ENCODE measurements around the gene PXMP4.
A peak's percentile ranks its signal among the peaks of the same experiment; 100 is the strongest.

The PXMP4 gene

GRCh38 chr20:33671573-33672288 is 48.4 kb downstream of the PXMP4 start:
- Histone ChIP-seq H3K27ac (ENCODE audit: low read depth, low read length) (no peak overlapping the region), H3K9me3 (ENCODE audit: control insufficient read depth, insufficient read depth, low read length) (no peaks in the 10 kb centered on the region), H3K27me3 (ENCODE audit: control insufficient read depth, low read length) (no peaks in the 10 kb centered on the region), H3K4me3 (ENCODE audit: low read length) (no peak overlapping the region), H3K36me3 (ENCODE audit: control insufficient read depth, low read length) (peaks cover 35% of the 10 kb centered on the region), H3K79me2 (ENCODE audit: control insufficient read depth, low read length) (peaks cover 27% of the 10 kb centered on the region), H3F3A (ENCODE audit: control insufficient read depth, insufficient read depth) (peaks cover 24% of the 10 kb centered on the region), H3K4me1 (ENCODE audit: control insufficient read depth, low read length) (peaks cover 54% of the 10 kb centered on the region), H3K4me2 (ENCODE audit: low read length) (no peak overlapping the region), H4K20me1 (ENCODE audit: control insufficient read depth, insufficient read depth, low read depth, low read length) (peaks cover 4% of the 10 kb centered on the region; the same call in 1 of the 2 replicates), H3K9me2 (replicated peaks; ENCODE audit: control insufficient read depth, low read length) (no peaks in the 10 kb centered on the region)
- TF ChIP-seq EZH2phosphoT487 (IDR thresholded peaks at IDR 0.05; ENCODE audit: borderline replicate concordance, low read length) (no peak), CTCF (IDR thresholded peaks at IDR 0.05; ENCODE audit: low read depth, low read length, poor library complexity, severe bottlenecking) (no peak)

- TF ChIP-seq EZH2phosphoT487 (IDR thresholded peaks at IDR 0.05; ENCODE audit: borderline replicate concordance, low read length) (no peak), CTCF (IDR thresholded peaks at IDR 0.05; ENCODE audit: low read depth, low read length, poor library complexity, severe bottlenecking) (no peak)
- Histone ChIP-seq H3K79me2 (ENCODE audit: control insufficient read depth, low read length) (peaks cover 27% of the 10 kb centered on the region), H4K20me1 (ENCODE audit: control insufficient read depth, insufficient read depth, low read depth, low read length) (peaks cover 4% of the 10 kb centered on the region; the same call in 1 of the 2 replicates), H3K9me3 (ENCODE audit: control insufficient read depth, insufficient read depth, low read length) (no peaks in the 10 kb centered on the region), H3K27ac (ENCODE audit: low read depth, low read length) (no peak overlapping the region), H3K36me3 (ENCODE audit: control insufficient read depth, low read length) (peaks cover 27% of the 10 kb centered on the region), H3K9me2 (replicated peaks; ENCODE audit: control insufficient read depth, low read length) (no peaks in the 10 kb centered on the region), H3K4me3 (ENCODE audit: low read length) (no peak overlapping the region), H3K4me2 (ENCODE audit: low read length) (no peak overlapping the region), H3F3A (ENCODE audit: control insufficient read depth, insufficient read depth) (peaks cover 23% of the 10 kb centered on the region), H3K4me1 (ENCODE audit: control insufficient read depth, low read length) (peaks cover 58% of the 10 kb centered on the region), H3K27me3 (ENCODE audit: control insufficient read depth, low read length) (no peaks in the 10 kb centered on the region)
Measured at GRCh38 chr20:33670715-33671499, 49.2 kb downstream of the PXMP4 start.

- Histone ChIP-seq H3K9me2 (replicated peaks; ENCODE audit: control insufficient read depth, low read length) (no peaks in the 10 kb centered on the region), H3K4me1 (ENCODE audit: control insufficient read depth, low read length) (peaks cover 52% of the 10 kb centered on the region), H3K4me2 (ENCODE audit: low read length) (peak overlapping the region; percentile 3; the same call in 1 of the 2 replicates), H3K79me2 (ENCODE audit: control insufficient read depth, low read length) (peaks cover 27% of the 10 kb centered on the region), H4K20me1 (ENCODE audit: control insufficient read depth, insufficient read depth, low read depth, low read length) (peaks cover 2% of the 10 kb centered on the region; the same call in 1 of the 2 replicates), H3K27me3 (ENCODE audit: control insufficient read depth, low read length) (no peaks in the 10 kb centered on the region), H3K9me3 (ENCODE audit: control insufficient read depth, insufficient read depth, low read length) (no peaks in the 10 kb centered on the region), H3K36me3 (ENCODE audit: control insufficient read depth, low read length) (peaks cover 20% of the 10 kb centered on the region), H3K4me3 (ENCODE audit: low read length) (no peak overlapping the region), H3F3A (ENCODE audit: control insufficient read depth, insufficient read depth) (peaks cover 16% of the 10 kb centered on the region), H3K27ac (ENCODE audit: low read depth, low read length) (no peak overlapping the region)
- no peak for TF ChIP-seq EZH2phosphoT487 (IDR thresholded peaks at IDR 0.05; ENCODE audit: borderline replicate concordance, low read length)
- no peak for TF ChIP-seq CTCF (IDR thresholded peaks at IDR 0.05; ENCODE audit: low read depth, low read length, poor library complexity, severe bottlenecking)
Measured at GRCh38 chr20:33669873-33670640, 50.1 kb downstream of the PXMP4 start.
